Ishikawa (cell line): ENCODE measurements around the gene GOLPH3L.

Experiments used
- CEBPB ChIP-seq: IDR thresholded peaks from 2 replicates; pipeline ENCODE4 v1.6.1; 2012
- CREB1 ChIP-seq: IDR thresholded peaks from 2 replicates; pipeline ENCODE4 v1.6.1; 2012; ENCODE audit warnings: low read depth
- EGR1 ChIP-seq: IDR thresholded peaks from 2 replicates; pipeline ENCODE4 v1.6.1; 2012
- EP300 ChIP-seq: IDR thresholded peaks from 2 replicates; pipeline ENCODE4 v1.6.1; 2012; ENCODE audit warnings: borderline replicate concordance
- FOXM1 ChIP-seq: IDR thresholded peaks from 2 replicates; pipeline ENCODE4 v1.6.1; 2012; ENCODE audit warnings: low read depth, borderline replicate concordance
- NFIC ChIP-seq: IDR thresholded peaks from 2 replicates; pipeline ENCODE4 v1.6.1; 2012
- RAD21 ChIP-seq: IDR thresholded peaks from 2 replicates; pipeline ENCODE4 v1.6.1; 2012; ENCODE audit warnings: low read depth
- TAF1 ChIP-seq: IDR thresholded peaks from 2 replicates; pipeline ENCODE4 v1.6.1; 2012; ENCODE audit warnings: low read depth, mild to moderate bottlenecking
- TCF12 ChIP-seq: IDR thresholded peaks from 2 replicates; pipeline ENCODE4 v1.6.1; 2012; ENCODE audit warnings: low read depth
- TEAD4 ChIP-seq: IDR thresholded peaks from 2 replicates; pipeline ENCODE4 v1.6.1; 2012
- YY1 ChIP-seq: IDR thresholded peaks from 2 replicates; pipeline ENCODE4 v1.6.1; 2012; ENCODE audit warnings: low read depth
- ZBTB7A ChIP-seq: IDR thresholded peaks from 2 replicates; pipeline ENCODE4 v1.6.1; 2012; ENCODE audit warnings: low read depth
- TF ChIP-seq, protein P1 (sequence below): IDR thresholded peaks from 2 replicates; pipeline ENCODE4 v1.6.1; 2012; ENCODE audit warnings: low read depth, mild to moderate bottlenecking
- TF ChIP-seq, protein P2 (sequence below): IDR thresholded peaks from 2 replicates; pipeline ENCODE4 v1.6.1; 2012
- TF ChIP-seq, protein P3 (sequence below): IDR thresholded peaks from 2 replicates; pipeline ENCODE4 v1.6.1; 2012

Gene GOLPH3L

DNA sequence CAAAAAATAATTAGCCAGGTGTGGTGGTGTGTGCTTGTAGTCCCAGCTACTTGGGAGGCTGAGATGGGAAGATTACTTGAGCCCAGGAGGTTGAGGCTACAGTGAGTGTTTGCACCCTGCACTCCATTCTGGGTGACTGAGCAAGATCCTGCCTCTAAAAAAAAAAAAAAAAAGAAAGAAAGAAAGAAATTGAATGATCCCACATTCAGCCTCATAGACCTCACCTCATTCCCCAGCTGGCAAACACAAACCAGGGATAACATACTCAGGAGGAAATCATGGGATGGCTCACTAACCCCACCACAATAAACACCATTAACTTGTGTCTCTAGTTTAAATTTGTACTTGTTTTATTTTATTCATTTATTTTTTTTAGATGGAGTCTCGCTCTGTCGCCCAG, 76.0 kb downstream of the GOLPH3L start:
- TF ChIP-seq TCF12 (no peak), EP300 (no peak), TAF1 (no peak), TEAD4 (no peak)
- TF ChIP-seq, protein P1, sequence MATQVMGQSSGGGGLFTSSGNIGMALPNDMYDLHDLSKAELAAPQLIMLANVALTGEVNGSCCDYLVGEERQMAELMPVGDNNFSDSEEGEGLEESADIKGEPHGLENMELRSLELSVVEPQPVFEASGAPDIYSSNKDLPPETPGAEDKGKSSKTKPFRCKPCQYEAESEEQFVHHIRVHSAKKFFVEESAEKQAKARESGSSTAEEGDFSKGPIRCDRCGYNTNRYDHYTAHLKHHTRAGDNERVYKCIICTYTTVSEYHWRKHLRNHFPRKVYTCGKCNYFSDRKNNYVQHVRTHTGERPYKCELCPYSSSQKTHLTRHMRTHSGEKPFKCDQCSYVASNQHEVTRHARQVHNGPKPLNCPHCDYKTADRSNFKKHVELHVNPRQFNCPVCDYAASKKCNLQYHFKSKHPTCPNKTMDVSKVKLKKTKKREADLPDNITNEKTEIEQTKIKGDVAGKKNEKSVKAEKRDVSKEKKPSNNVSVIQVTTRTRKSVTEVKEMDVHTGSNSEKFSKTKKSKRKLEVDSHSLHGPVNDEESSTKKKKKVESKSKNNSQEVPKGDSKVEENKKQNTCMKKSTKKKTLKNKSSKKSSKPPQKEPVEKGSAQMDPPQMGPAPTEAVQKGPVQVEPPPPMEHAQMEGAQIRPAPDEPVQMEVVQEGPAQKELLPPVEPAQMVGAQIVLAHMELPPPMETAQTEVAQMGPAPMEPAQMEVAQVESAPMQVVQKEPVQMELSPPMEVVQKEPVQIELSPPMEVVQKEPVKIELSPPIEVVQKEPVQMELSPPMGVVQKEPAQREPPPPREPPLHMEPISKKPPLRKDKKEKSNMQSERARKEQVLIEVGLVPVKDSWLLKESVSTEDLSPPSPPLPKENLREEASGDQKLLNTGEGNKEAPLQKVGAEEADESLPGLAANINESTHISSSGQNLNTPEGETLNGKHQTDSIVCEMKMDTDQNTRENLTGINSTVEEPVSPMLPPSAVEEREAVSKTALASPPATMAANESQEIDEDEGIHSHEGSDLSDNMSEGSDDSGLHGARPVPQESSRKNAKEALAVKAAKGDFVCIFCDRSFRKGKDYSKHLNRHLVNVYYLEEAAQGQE: no peak
- TF ChIP-seq, protein P2, sequence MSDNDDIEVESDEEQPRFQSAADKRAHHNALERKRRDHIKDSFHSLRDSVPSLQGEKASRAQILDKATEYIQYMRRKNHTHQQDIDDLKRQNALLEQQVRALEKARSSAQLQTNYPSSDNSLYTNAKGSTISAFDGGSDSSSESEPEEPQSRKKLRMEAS: no peak

DNA sequence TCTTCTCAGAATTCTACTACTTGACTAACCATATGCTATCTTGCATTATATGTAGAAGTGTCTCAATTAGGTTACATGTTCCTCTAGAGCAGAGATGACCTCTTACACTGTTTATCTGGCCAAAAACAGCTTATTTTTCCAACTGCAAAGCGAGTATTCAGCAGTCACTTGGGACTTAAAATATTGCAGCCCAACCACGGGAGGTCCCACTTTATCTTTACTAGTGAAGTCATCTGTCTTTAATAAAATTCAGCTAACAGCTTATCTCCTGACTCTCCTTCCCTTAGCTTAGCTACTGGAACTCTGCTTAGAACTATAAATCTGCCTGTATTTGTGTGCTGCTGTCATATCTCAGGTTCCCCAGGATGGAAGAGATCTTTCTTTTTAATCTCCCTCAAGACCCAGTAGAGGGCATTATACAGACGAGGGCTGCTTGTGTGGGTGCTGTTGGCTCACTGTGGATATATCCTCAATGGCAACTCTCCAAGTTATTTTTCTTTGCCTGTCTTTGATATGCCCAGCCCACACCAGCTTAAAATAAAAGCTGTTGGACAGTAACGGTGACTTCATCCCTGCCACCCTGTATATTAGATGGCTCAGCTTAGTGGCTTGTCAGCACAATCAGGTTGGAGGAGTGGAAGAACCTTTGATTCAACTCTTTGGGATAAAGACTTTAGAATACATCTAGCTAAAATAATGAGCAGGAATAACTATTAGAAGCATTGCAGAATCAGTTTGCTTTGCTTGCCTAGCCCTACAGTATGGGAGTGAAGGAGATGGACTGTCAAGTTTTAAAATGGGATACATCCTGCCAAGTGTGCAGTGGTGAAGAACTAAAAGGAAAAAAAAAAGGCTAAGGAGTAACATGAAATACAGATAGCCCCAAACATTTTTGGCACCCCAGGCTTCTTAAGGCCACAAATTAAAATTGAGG, 77.1 kb downstream of the GOLPH3L start:
- TF ChIP-seq RAD21 (no peak), YY1 (no peak), EGR1 (no peak), CREB1 (no peak), TAF1 (no peak), TCF12 (no peak), ZBTB7A (no peak), CEBPB (no peak), FOXM1 (no peak), NFIC (no peak), EP300 (no peak), TEAD4 (no peak)
- TF ChIP-seq, protein P3, sequence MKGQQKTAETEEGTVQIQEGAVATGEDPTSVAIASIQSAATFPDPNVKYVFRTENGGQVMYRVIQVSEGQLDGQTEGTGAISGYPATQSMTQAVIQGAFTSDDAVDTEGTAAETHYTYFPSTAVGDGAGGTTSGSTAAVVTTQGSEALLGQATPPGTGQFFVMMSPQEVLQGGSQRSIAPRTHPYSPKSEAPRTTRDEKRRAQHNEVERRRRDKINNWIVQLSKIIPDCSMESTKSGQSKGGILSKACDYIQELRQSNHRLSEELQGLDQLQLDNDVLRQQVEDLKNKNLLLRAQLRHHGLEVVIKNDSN: no peak
- TF ChIP-seq, protein P1: no peak
- TF ChIP-seq, protein P2: no peak

DNA sequence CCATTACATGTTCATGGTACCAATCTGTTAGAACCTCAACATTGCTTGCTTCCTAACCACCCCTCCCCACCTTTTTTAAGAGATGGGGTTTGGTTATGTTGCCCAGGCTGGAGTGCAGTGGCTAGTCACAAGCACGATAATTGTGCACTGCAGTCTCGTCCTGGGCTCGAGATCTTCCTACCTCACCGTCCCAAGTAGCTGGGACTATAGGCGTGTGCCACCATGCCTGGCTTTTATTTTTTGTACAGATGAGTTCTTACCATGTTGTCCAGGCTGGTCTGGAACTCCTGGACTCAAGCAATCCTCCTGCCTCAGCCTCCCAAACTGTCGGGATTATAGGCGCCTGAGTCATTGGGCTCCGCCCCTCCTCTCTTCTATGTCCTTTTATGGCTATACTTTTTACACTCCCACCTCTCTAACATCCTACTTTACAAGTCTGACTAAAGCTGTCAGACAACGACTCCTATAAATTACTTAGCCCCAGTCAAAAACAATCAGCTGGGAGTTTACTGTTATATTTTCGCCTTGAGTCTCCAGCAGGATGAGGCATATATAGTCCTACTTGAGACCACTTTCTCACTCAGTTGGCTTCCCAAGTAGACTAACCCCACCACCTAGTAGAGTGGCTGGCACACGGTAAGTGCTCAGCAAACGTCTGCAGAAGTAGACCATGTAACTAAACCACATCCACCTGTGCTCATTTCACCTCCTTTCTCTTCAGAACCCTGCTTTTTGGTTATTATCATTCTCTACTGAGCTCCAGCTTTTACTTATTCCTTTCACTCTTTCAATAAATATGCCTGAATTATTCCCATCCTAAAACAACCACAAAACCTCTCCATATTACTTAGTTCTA, 81.4 kb downstream of the GOLPH3L start:
- TF ChIP-seq, protein P3: no peak
- TF ChIP-seq EP300 (no peak), YY1 (no peak), TAF1 (no peak), ZBTB7A (no peak), EGR1 (no peak), FOXM1 (no peak), NFIC (no peak), TCF12 (no peak), TEAD4 (no peak), CEBPB (no peak), CREB1 (no peak), RAD21 (no peak)
- TF ChIP-seq, protein P2: no peak
- TF ChIP-seq, protein P1: no peak
